ENCODE data around the gene SBF1. TPM values are rescaled to one million over a fixed set of nuclear protein-coding genes. Genes with fewer than 3 reads are reported as not detected.
"Not testable (repeated sequence)": the region's sequence is repeated elsewhere in the genome, so short reads cannot be mapped to it uniquely, and the experiment has no call there.

The SBF1 gene
- total and polyA plus RNA-seq, 9 donors = 1.9 to 86.0 (median 58.7) TPM

- WGBS, 3 donors = 78 to 83% (median 81%) methylated on average over 14 to 15 of the region's 15 CpGs
- DNase-seq = no peak
- no peaks in the 10 kb centered on the region for H3K36me3 ChIP-seq
Measured at GRCh38 chr22:50522208-50522805, 47.5 kb upstream of the SBF1 start.

GRCh38 chr22:50521710-50522109, 46.9 kb upstream of the SBF1 start:
- H3K27me3 ChIP-seq = no peaks in the 10 kb centered on the region
- no peak for DNase-seq
- no peak for TF ChIP-seq POLR2A (IDR thresholded peaks at IDR 0.05)
- TF ChIP-seq CTCF (IDR thresholded peaks at IDR 0.05) = no peak
- TF ChIP-seq EP300 (IDR thresholded peaks at IDR 0.05) = no peak
- intact Hi-C loops (cut with DNase I) = loop anchor here in 2 of 4 donors (10.0 kb wide), 2 partner anchors 267 to 277 kb away; partner anchors contain the start of genes HDAC10 (in 1 of the 2) and TUBGCP6 (in 1 of the 2)
- H3K27ac ChIP-seq = no peak overlapping the region
- H3K4me1 ChIP-seq (ENCODE audit: insufficient read depth) = peaks cover 9% of the 10 kb centered on the region
- 87 to 94% (median 90%) methylated on average over 6 to 10 of the region's 10 CpGs for WGBS, 3 donors
- H3K4me3 ChIP-seq = no peak overlapping the region
- H3K36me3 ChIP-seq = no peaks in the 10 kb centered on the region
- H3K9me3 ChIP-seq = no peaks in the 10 kb centered on the region

More at GRCh38 chr22:50522208-50522805, 47.5 kb upstream of the SBF1 start:
- Histone ChIP-seq H3K9me3 (no peaks in the 10 kb centered on the region), H3K27me3 (no peaks in the 10 kb centered on the region), H3K27ac (no peak overlapping the region), H3K4me1 (ENCODE audit: insufficient read depth) (peaks cover 11% of the 10 kb centered on the region), H3K4me3 (no peak overlapping the region)
- intact Hi-C loops (cut with DNase I) = loop anchor here in 2 of 4 donors (10.0 kb wide), 2 partner anchors 268 to 278 kb away; partner anchors contain the start of genes HDAC10 (in 1 of the 2) and TUBGCP6 (in 1 of the 2)
- TF ChIP-seq EP300 (IDR thresholded peaks at IDR 0.05) = no peak
- no peak for TF ChIP-seq CTCF (IDR thresholded peaks at IDR 0.05)
- no peak for TF ChIP-seq POLR2A (IDR thresholded peaks at IDR 0.05)

- whole genome bisulfite sequencing, 3 donors = 90 to 91% (median 91%) methylated on average over 13 of the region's 13 CpGs
- no peak for TF ChIP-seq EP300 (IDR thresholded peaks at IDR 0.05)
- TF ChIP-seq CTCF (IDR thresholded peaks at IDR 0.05) = no peak
- no peak for TF ChIP-seq POLR2A (IDR thresholded peaks at IDR 0.05)
- no peak for DNase-seq
- Histone ChIP-seq H3K9me3 (no peaks in the 10 kb centered on the region), H3K4me1 (ENCODE audit: insufficient read depth) (peaks cover 6% of the 10 kb centered on the region), H3K4me3 (no peak overlapping the region), H3K27me3 (no peaks in the 10 kb centered on the region), H3K36me3 (no peaks in the 10 kb centered on the region), H3K27ac (no peak overlapping the region)
- intact Hi-C loops (cut with DNase I) = loop anchor here in 2 of 4 donors (10.0 kb wide), 2 partner anchors 266 to 276 kb away; partner anchors contain the start of genes HDAC10 (in 1 of the 2) and TUBGCP6 (in 1 of the 2)
Measured at GRCh38 chr22:50520826-50521453, 46.1 kb upstream of the SBF1 start.

GRCh38 chr22:50520184-50520583, 45.3 kb upstream of the SBF1 start:
- H3K27ac ChIP-seq; H3K4me3 ChIP-seq; H3K27me3 ChIP-seq; H3K4me1 ChIP-seq (ENCODE audit: insufficient read depth); H3K9me3 ChIP-seq; DNase-seq; H3K36me3 ChIP-seq: not testable (repeated sequence)
- WGBS, 3 donors = 95 to 96% (median 96%) methylated on average over 8 of the region's 8 CpGs
- intact Hi-C loops (cut with DNase I) = loop anchor here in 2 of 4 donors (10.0 kb wide), 2 partner anchors 265 to 275 kb away; partner anchors contain the start of genes HDAC10 (in 1 of the 2) and TUBGCP6 (in 1 of the 2)

GRCh38 chr22:50519151-50519550, 44.3 kb upstream of the SBF1 start:
- DNase-seq = no peak
- WGBS, 3 donors = 90 to 95% (median 92%) methylated on average over 8 of the region's 8 CpGs
- Histone ChIP-seq H3K27ac (no peak overlapping the region), H3K4me1 (ENCODE audit: insufficient read depth) (no peaks in the 10 kb centered on the region), H3K9me3 (no peaks in the 10 kb centered on the region), H3K36me3 (no peaks in the 10 kb centered on the region), H3K4me3 (no peak overlapping the region), H3K27me3 (no peaks in the 10 kb centered on the region)
- intact Hi-C loops (cut with DNase I) = no loop called here
- TF ChIP-seq EP300 (IDR thresholded peaks at IDR 0.05) (no peak), CTCF (IDR thresholded peaks at IDR 0.05) (no peak), POLR2A (IDR thresholded peaks at IDR 0.05) (no peak)

All from ovary (tissue), 9 donors.